Ovary (tissue), 9 donors: ENCODE data around the gene ZSCAN22. TPM values are rescaled to one million over a fixed set of nuclear protein-coding genes. Genes with fewer than 3 reads are reported as not detected.

Source experiments
- DNase-seq, 5 donors: peaks; one replicate each; pipeline ENCODE4 v3.0.0-alpha.2; 2019 to 2020
- H3K27ac ChIP-seq, 2 donors: fragments of 200-600 bp; one replicate each; pipeline versions ENCODE4 v1.5.1 to v1.8.0; 2019 to 2022
- H3K27me3 ChIP-seq: fragments of 200-600 bp; one replicate; pipeline ENCODE4 v1.8.0; 2022
- H3K36me3 ChIP-seq: fragments of 200-600 bp; sonication (generic); one replicate; pipeline ENCODE4 v1.5.1; 2019
- H3K4me1 ChIP-seq: one replicate; pipeline ENCODE4 v1.8.1; 2013; ENCODE audit warnings: mild to moderate bottlenecking, moderate library complexity; ENCODE audit not compliant: insufficient read depth
- H3K4me3 ChIP-seq: fragments of 200-600 bp; sonication (generic); one replicate; pipeline ENCODE4 v1.5.1; 2017
- H3K9me3 ChIP-seq, 2 donors: fragments of 200-600 bp in 1 of 2; sonication (generic) in 1 of 2; one replicate each; pipeline versions ENCODE4 v1.5.1 to v1.8.1; 2013 to 2019; ENCODE audit warnings: mild to moderate bottlenecking in 1 of 2, moderate library complexity in 1 of 2
- EP300 ChIP-seq: sonication (generic); formaldehyde crosslinking; IDR thresholded peaks from one replicate; pipeline ENCODE4 v1.6.1; 2017; ENCODE audit warnings: antibody characterized with exemption
- POLR2A ChIP-seq: fragments of 450-650 bp; IDR thresholded peaks from one replicate; pipeline ENCODE4 v1.6.1; 2017; ENCODE audit warnings: antibody characterized with exemption, mild to moderate bottlenecking, moderate library complexity
- WGBS, 3 donors: extraction: QIAGEN DNeasy Blood & Tissue Kit in 1 of 3; methylation state at CpG; one replicate each; pipeline versions ENCODE4 v1.1.5 to v1.1.7; 2013 to 2017; 5-methylcytosine and 5-hydroxymethylcytosine counted together
- intact Hi-C, 4 donors: fragments of 100-400 bp; cut with DNase I; formaldehyde crosslinking; loops; one replicate each; pipeline versions ENCODE4 v1.11.0 to v1.15.1; 2022 to 2023
- polyA plus RNA-seq, 2 donors: library from polyadenylated mRNA; stranded (reverse); fragments of 200-250 nt in 1 of 2; fragments of 350-450 nt in 1 of 2; fragmentation: Illumina TruSeq in 1 of 2; extraction: RNeasy Lipid Tissue Mini Kit (QIAGEN cat#74804) in 1 of 2; gene quantifications; one replicate each; pipeline ENCODE4 v1.2.3, GENCODE V29; 2013 to 2014
- total RNA-seq, 7 donors: library from RNA; depleted of rRNA in 2 of 7; stranded (reverse); fragments of >200 nt in 2 of 7; fragmentation: NEBNext Ultra II Directional in 3 of 7; extraction: Animal tissue kit (Norgen Biotek cat#: 25700) in 3 of 7; gene quantifications; one replicate each; pipeline versions ENCODE4 v1.1.0 to v1.2.4, GENCODE V29; 2016 to 2023
- TF ChIP-seq, protein P1 (sequence below), 3 donors: fragments of 450-650 bp in 2 of 3; fragments of 200-600 bp in 1 of 3; IDR thresholded peaks; one replicate each; pipeline versions ENCODE4 v1.5.1 to v1.8.0; 2016 to 2022; ENCODE audit warnings: antibody characterized with exemption in 3 of 3, mild to moderate bottlenecking in 1 of 3
- donor health status: DM: no; HTN: no; CAD: no; lungs with moderate emphysema.
- donor health status: DM: no; HTN: no; CAD: no.
- donor health status: Bipolar disorder and iron deficiency.
- donor health status: DM: yes; HTN: yes; CAD: no.
- donor health status: DM: no; HTN: no; CAD: no.
- donor health status: DM: yes; HTN: yes; CAD: no.

The ZSCAN22 gene
- total and polyA plus RNA-seq, 9 donors, result 1.1 to 6.1 (median 4.1) TPM

DNA sequence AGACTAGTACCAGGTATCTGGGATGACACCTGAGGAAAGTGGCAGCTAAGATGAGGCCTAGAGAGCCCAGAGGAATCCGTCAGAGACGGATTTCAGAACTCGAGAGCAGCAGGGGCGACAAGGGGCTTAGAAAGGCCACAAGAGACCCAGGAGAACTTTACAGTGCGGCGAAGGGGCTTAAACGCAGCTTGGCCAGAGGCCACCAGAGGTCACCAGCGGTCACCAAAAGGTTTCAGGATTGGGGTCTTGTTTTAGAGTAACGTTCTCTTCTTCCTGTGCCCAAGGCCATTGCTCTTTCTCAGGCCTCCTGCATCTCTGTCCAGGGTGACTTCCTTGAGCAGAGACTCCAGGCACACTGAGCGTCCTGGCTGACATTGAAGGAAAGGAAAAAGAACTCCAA lies 2.2 kb downstream of the ZSCAN22 start:
- no peak for DNase-seq
- Histone ChIP-seq H3K9me3 (no peaks in the 10 kb centered on the region), H3K27me3 (no peaks in the 10 kb centered on the region), H3K4me3 (no peak overlapping the region), H3K36me3 (no peaks in the 10 kb centered on the region), H3K27ac (no peak overlapping the region), H3K4me1 (peaks cover 15% of the 10 kb centered on the region)
- WGBS, 3 donors, result 53 to 64% (median 62%) methylated on average over 10 of the region's 10 CpGs
- intact Hi-C loops, result loop anchor here in 1 of 4 donors (2.0 kb wide), 1 partner anchor 28 kb away; no protein-coding TSS in a partner anchor
- TF ChIP-seq EP300 (no peak), POLR2A (no peak)
- TF ChIP-seq, protein P1, sequence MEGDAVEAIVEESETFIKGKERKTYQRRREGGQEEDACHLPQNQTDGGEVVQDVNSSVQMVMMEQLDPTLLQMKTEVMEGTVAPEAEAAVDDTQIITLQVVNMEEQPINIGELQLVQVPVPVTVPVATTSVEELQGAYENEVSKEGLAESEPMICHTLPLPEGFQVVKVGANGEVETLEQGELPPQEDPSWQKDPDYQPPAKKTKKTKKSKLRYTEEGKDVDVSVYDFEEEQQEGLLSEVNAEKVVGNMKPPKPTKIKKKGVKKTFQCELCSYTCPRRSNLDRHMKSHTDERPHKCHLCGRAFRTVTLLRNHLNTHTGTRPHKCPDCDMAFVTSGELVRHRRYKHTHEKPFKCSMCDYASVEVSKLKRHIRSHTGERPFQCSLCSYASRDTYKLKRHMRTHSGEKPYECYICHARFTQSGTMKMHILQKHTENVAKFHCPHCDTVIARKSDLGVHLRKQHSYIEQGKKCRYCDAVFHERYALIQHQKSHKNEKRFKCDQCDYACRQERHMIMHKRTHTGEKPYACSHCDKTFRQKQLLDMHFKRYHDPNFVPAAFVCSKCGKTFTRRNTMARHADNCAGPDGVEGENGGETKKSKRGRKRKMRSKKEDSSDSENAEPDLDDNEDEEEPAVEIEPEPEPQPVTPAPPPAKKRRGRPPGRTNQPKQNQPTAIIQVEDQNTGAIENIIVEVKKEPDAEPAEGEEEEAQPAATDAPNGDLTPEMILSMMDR (IDR thresholded peaks at IDR 0.05), result no peak

DNA sequence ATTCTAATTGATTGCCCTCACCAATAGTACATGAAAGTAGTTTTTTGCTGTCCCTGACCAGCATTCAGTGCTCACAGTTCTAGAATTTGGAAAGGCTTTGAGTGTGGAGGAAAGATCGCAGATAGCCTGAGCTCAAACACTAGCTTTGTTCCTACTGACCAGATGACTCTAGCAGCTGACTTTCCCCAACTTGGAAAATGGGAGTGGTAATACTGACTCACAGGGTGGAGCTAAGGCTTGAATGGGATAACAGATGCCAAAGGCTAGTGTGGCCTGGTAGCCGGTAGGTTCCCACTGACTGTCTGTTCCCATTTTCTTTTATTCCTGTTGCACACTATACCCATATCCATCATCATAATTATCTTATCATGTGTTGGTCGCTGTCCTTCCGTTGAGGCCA lies 3.7 kb downstream of the ZSCAN22 start:
- H3K27ac ChIP-seq, result no peak overlapping the region
- no peaks in the 10 kb centered on the region for H3K36me3 ChIP-seq
- no peak for TF ChIP-seq EP300
- intact Hi-C loops, result no loop called here
- H3K4me3 ChIP-seq, result no peak overlapping the region
- WGBS, 3 donors, result 82 to 86% (median 83%) methylated on average over 4 of the region's 4 CpGs
- H3K9me3 ChIP-seq, result no peaks in the 10 kb centered on the region
- no peaks in the 10 kb centered on the region for H3K27me3 ChIP-seq
- no peak for DNase-seq
- peaks cover 13% of the 10 kb centered on the region for H3K4me1 ChIP-seq

DNA sequence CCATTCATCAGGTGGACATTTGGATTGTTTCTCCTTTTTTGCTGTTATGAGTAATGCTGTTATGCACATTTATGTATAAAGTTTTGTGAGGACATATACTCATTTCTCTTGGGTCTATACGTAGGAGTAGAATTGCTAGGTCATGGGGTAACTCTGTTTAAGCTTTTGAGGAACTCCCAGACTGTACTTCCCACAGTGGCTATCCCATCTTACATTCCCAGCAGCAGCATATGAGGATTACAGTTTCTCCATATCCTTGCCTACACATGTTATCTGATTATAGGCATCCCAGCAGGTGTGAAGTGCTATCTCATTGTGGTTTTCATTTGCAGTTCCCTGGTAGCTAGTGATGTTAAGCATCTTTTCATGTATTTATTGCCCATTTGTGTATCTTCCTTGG lies 5.9 kb downstream of the ZSCAN22 start:
- Histone ChIP-seq H3K9me3 (no peaks in the 10 kb centered on the region), H3K4me3 (no peak overlapping the region), H3K27ac (no peak overlapping the region), H3K27me3 (no peaks in the 10 kb centered on the region), H3K36me3 (no peaks in the 10 kb centered on the region), H3K4me1 (peaks cover 3% of the 10 kb centered on the region)
- TF ChIP-seq POLR2A (no peak), EP300 (no peak)
- TF ChIP-seq, protein P1 (IDR thresholded peaks at IDR 0.05), result no peak
- 90 to 94% (median 93%) methylated on average over 1 of the region's 1 CpG for WGBS, 3 donors
- intact Hi-C loops, result no loop called here
- DNase-seq, result no peak

DNA sequence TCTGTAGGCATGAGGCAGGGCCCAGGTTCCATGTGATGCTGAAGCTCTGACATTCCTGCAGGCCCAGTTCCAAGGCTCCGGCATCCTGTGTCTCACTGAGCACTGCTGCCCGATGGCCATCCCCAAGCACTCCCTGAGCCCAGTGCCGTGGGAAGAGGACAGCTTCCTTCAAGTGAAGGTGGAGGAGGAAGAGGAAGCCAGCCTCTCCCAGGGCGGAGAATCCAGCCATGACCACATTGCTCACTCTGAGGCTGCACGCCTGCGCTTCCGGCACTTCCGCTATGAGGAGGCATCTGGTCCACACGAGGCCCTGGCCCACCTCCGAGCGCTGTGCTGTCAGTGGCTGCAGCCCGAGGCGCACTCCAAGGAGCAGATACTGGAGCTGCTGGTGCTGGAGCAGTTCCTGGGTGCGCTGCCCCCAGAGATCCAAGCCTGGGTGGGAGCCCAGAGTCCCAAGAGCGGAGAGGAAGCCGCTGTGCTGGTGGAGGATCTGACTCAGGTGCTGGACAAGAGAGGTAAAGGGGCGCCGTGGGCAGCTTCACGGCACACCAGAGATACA lies 8.0 kb downstream of the ZSCAN22 start:
- Histone ChIP-seq H3K4me1 (no peaks in the 10 kb centered on the region), H3K27me3 (no peaks in the 10 kb centered on the region), H3K9me3 (peaks cover 0 to 4% of the 10 kb centered on the region in 2 donors), H3K4me3 (no peak overlapping the region), H3K36me3 (no peaks in the 10 kb centered on the region), H3K27ac (no peak overlapping the region)
- no peak for TF ChIP-seq EP300
- TF ChIP-seq POLR2A, result no peak
- TF ChIP-seq, protein P1 (IDR thresholded peaks at IDR 0.05), result no peak
- no peak for DNase-seq
- 94 to 95% (median 94%) methylated on average over 19 of the region's 19 CpGs for WGBS, 3 donors
- intact Hi-C loops, result no loop called here

DNA sequence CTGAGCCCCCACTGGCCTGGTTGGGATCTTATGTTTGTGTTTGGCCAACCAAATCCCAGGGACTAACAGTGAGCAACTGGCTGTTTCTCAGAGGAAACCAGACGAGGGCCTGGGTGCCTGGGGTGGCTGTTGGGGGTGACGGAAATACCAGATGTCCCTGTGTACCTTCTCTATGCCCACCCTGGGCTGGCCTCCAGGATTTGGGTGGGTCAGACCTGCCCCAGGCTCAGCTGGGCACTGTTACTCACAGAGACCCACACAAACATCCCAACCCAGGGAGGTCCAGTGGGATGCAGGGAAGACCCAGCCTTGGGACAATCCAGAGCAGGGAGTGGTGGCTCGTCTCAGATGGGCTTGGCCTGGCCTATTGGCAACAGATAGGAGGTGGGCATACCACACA lies 8.8 kb downstream of the ZSCAN22 start:
- DNase-seq, result no peak
- WGBS, 3 donors, result 86 to 90% (median 88%) methylated on average over 3 of the region's 3 CpGs
- H3K36me3 ChIP-seq, result no peaks in the 10 kb centered on the region
- intact Hi-C loops, result no loop called here
- peaks cover 0 to 4% of the 10 kb centered on the region in 2 donors for H3K9me3 ChIP-seq
- no peak for TF ChIP-seq EP300
- TF ChIP-seq POLR2A, result no peak
- TF ChIP-seq, protein P1 (IDR thresholded peaks at IDR 0.05), result no peak
- H3K4me3 ChIP-seq, result no peak overlapping the region
- no peaks in the 10 kb centered on the region for H3K4me1 ChIP-seq
- no peak overlapping the region for H3K27ac ChIP-seq
- no peaks in the 10 kb centered on the region for H3K27me3 ChIP-seq
